ENCODE data around the gene CNTN6. TPM values are rescaled to one million over a fixed set of nuclear protein-coding genes. Genes with fewer than 3 reads are reported as not detected.

The CNTN6 gene
- total RNA-seq, 4 donors from 2014 or later, result 0.47 TPM; not detected in 3

- Histone ChIP-seq H3K27me3 (no peaks in the 10 kb centered on the region), H3K4me1 (no peaks in the 10 kb centered on the region), H3K27ac (no peak overlapping the region), H3K36me3 (no peaks in the 10 kb centered on the region), H3K4me3 (no peak overlapping the region), H3K9me3 (no peaks in the 10 kb centered on the region)
- TF ChIP-seq, protein P1, sequence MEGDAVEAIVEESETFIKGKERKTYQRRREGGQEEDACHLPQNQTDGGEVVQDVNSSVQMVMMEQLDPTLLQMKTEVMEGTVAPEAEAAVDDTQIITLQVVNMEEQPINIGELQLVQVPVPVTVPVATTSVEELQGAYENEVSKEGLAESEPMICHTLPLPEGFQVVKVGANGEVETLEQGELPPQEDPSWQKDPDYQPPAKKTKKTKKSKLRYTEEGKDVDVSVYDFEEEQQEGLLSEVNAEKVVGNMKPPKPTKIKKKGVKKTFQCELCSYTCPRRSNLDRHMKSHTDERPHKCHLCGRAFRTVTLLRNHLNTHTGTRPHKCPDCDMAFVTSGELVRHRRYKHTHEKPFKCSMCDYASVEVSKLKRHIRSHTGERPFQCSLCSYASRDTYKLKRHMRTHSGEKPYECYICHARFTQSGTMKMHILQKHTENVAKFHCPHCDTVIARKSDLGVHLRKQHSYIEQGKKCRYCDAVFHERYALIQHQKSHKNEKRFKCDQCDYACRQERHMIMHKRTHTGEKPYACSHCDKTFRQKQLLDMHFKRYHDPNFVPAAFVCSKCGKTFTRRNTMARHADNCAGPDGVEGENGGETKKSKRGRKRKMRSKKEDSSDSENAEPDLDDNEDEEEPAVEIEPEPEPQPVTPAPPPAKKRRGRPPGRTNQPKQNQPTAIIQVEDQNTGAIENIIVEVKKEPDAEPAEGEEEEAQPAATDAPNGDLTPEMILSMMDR (IDR thresholded peaks at IDR 0.05), result no peak
- TF ChIP-seq POLR2A (IDR thresholded peaks at IDR 0.05), result no peak
- DNase-seq, result no peak
Observed at GRCh38 chr3:1227111-1227510, 134.3 kb downstream of the CNTN6 start.

DNA sequence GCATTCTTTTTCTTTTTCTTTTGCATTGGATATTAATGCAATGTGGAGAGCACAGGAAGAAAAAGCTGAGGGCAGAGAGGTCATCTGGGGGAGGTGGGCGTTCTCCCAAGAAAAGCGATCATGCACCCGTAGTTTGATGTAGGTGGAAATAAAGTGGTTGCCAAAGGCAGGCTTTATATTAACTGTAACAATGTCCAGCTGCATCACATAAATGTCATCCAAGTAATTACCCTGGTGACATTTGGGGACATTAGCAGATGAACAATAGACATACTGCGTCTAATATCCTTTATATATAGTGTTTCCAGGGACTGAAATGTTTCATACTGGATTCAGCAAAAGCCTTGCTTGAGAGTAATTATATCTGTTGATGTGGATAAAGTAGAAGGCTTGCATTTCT, 135.5 kb downstream of the CNTN6 start:
- Histone ChIP-seq H3K27ac (no peak overlapping the region), H3K9me3 (no peaks in the 10 kb centered on the region), H3K27me3 (no peaks in the 10 kb centered on the region), H3K4me1 (no peaks in the 10 kb centered on the region), H3K36me3 (no peaks in the 10 kb centered on the region), H3K4me3 (no peak overlapping the region)
- DNase-seq, result no peak
- TF ChIP-seq, protein P1 (IDR thresholded peaks at IDR 0.05), result no peak
- TF ChIP-seq POLR2A (IDR thresholded peaks at IDR 0.05), result no peak

DNA sequence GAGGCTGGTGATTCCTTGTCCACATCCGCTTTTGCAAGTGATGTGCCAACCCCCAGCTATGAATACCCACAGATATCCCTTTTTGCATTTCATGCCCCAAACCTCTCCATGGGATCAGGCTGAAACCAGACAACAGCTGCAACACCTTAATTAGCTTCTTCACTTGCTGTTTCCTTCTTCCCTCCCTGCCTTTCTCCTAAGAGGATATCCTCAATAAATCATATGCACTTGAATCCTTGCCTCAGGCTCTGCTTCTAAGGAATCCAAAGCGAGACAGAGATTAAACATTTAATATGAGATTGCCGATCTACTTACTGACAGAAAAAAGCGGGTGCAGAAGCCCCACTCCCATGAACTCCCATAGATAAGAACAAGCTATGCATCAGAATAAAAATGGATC, 138.1 kb downstream of the CNTN6 start:
- no peak overlapping the region for H3K4me3 ChIP-seq
- no peak overlapping the region for H3K27ac ChIP-seq
- no peaks in the 10 kb centered on the region for H3K4me1 ChIP-seq
- no peaks in the 10 kb centered on the region for H3K36me3 ChIP-seq
- no peak for DNase-seq
- no peak for TF ChIP-seq POLR2A (IDR thresholded peaks at IDR 0.05)
- TF ChIP-seq, protein P1 (IDR thresholded peaks at IDR 0.05), result no peak
- H3K27me3 ChIP-seq, result no peaks in the 10 kb centered on the region
- H3K9me3 ChIP-seq, result no peaks in the 10 kb centered on the region

DNA sequence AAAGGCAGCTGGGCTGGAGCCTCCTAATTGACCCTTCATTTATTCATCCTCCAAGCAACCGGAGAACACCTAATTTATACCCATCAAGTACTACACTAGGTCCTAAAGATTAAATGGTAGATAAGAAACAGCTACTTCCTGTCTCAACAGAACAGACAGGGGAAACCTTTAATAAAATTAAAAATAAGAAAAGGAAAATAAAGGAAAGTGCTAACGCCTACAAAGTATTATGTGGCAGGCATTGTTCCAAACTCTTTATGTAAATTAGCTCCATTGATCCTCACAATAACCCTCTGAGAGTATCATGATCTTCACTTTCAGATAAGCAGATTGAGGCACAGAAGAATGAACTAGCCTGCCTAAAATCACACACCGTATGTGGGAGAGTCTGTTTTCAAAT, 139.5 kb downstream of the CNTN6 start:
- no peaks in the 10 kb centered on the region for H3K27me3 ChIP-seq
- no peaks in the 10 kb centered on the region for H3K9me3 ChIP-seq
- no peaks in the 10 kb centered on the region for H3K4me1 ChIP-seq
- TF ChIP-seq POLR2A (IDR thresholded peaks at IDR 0.05), result no peak
- TF ChIP-seq, protein P1 (IDR thresholded peaks at IDR 0.05), result no peak
- no peaks in the 10 kb centered on the region for H3K36me3 ChIP-seq
- H3K4me3 ChIP-seq, result no peak overlapping the region
- no peak for DNase-seq
- no peak overlapping the region for H3K27ac ChIP-seq

DNA sequence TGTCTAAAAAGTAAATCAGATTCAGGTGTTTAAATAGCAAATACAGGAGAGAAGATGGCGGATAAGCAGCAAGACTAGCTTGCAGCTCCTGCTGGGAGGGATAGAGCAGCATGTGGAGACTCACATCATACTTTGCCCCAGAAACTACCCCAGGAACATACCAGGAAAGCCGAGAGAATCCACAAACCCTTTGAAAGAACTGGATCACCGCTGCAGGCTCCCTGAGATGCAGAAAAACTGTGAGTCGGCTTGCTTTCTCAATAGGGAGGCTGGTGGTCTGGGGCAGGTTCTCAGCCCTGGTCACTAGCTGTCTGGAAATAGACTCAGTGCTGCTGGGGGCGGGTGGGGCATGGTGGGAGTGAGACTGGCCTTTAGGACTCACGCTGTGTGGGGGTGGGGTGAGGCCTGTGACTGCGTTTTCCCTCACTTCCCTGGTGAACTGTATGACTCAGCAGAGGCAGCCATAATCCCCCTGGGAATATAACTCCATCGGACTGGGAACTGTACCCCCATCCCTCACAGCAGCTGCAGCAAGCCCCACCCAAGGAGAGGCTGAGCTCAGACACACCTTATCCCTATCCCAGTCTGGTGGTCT, 142.8 kb downstream of the CNTN6 start:
- H3K36me3 ChIP-seq, result no peaks in the 10 kb centered on the region
- H3K9me3 ChIP-seq, result no peaks in the 10 kb centered on the region
- no peak for DNase-seq
- H3K27me3 ChIP-seq, result no peaks in the 10 kb centered on the region
- H3K4me3 ChIP-seq, result no peak overlapping the region
- TF ChIP-seq, protein P1 (IDR thresholded peaks at IDR 0.05), result no peak
- no peak for TF ChIP-seq POLR2A (IDR thresholded peaks at IDR 0.05)
- no peaks in the 10 kb centered on the region for H3K4me1 ChIP-seq
- no peak overlapping the region for H3K27ac ChIP-seq
